Erythroblast (primary cell): ENCODE data around the gene SAMD5.

Source experiments
- GATA1 ChIP-seq: IDR thresholded peaks from 2 replicates; pipeline ENCODE4 v1.6.1; 2011; ENCODE audit warnings: low read depth, mild to moderate bottlenecking, control low read depth, low read length, moderate library complexity
- POLR2A ChIP-seq: IDR thresholded peaks from 2 replicates; pipeline ENCODE4 v1.6.1; 2011; ENCODE audit warnings: mild to moderate bottlenecking, low read length

DNA sequence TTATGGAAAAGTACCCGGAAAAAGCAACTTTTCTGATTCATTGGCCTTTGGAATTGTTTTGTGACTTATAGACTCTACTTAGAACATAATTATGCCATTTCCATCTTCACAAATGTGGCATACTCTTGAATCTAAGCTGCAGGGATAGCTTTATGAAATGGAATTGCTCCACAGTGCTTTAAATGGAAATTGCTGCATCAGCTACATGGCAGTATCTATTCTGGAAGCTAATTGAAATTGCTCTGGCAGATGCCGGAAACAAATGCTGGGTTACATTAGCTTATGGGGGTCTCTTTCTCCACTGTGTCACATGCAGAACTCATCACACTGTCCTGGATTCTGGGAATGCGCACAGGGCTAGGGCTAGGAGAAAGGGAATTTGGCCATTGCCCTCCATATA lies 108.9 kb downstream of the SAMD5 start:
- TF ChIP-seq POLR2A: no peak
- TF ChIP-seq GATA1: no peak
